Measurements from ENCODE around the gene PCDHGC4. TPM values are rescaled to one million over a fixed set of nuclear protein-coding genes. Genes with fewer than 3 reads are reported as not detected.

PCDHGC4 gene
- total RNA-seq, 1 donor: 0.10 TPM

DNA sequence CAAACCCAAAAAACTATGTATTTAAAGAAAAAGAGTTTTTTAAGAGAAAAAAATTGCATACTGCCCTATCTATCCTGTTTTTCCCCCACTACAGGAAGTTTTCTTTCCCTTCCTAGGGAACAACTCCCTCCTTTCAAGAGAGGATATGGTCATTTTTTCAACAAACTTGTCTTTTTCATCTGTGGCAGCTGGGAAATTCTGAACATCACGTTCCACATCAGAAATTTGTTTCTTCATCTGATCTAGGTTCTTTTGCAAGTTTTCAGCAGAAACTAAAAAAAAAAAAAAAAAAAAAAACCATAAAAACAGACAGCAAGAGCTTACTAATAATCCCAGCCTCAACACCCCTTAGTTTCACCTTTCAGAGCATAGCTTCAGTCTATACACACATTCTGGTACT lies 42.6 kb downstream of the PCDHGC4 start:
- H3K27me3 ChIP-seq (ENCODE audit: insufficient read depth, low read length): no peaks in the 10 kb centered on the region
- peaks cover 5% of the 10 kb centered on the region for H3K4me1 ChIP-seq (ENCODE audit: insufficient read depth, low read length)
- no peak overlapping the region for H3K4me3 ChIP-seq (ENCODE audit: low read length)
- H3K9me3 ChIP-seq (ENCODE audit: low read depth, low read length): no peaks in the 10 kb centered on the region

GRCh38 chr5:141528291-141528984 lies 43.6 kb downstream of the PCDHGC4 start:
- no peaks in the 10 kb centered on the region for H3K9me3 ChIP-seq (ENCODE audit: low read depth, low read length)
- no peak overlapping the region for H3K4me3 ChIP-seq (ENCODE audit: low read length)
- H3K27me3 ChIP-seq (ENCODE audit: insufficient read depth, low read length): no peaks in the 10 kb centered on the region
- H3K4me1 ChIP-seq (ENCODE audit: insufficient read depth, low read length): no peaks in the 10 kb centered on the region

DNA sequence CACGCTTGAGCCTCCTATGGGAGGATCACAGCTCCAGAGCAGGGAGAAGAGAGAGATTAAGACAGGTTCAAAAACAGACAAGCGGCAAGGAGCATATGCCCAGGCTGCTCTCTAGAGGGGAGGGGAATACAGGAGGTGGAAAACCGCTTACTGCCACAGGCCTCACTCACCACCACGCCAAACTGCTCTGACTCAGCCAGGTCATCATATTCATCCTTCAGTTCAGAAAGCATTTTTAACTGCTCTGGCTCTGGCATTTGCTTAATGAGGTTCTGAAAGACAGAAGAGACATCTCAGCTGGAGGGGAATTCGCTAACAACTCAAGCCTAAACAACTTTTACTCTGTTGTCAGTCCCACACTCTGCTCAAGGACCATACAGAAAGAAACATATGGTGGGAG lies 44.2 kb downstream of the PCDHGC4 start:
- Histone ChIP-seq H3K9me3 (ENCODE audit: low read depth, low read length) (no peaks in the 10 kb centered on the region), H3K4me3 (ENCODE audit: low read length) (no peak overlapping the region), H3K4me1 (ENCODE audit: insufficient read depth, low read length) (no peaks in the 10 kb centered on the region), H3K27me3 (ENCODE audit: insufficient read depth, low read length) (no peaks in the 10 kb centered on the region)

GRCh38 chr5:141529873-141530272 lies 45.0 kb downstream of the PCDHGC4 start:
- H3K4me1 ChIP-seq (ENCODE audit: insufficient read depth, low read length): no peaks in the 10 kb centered on the region
- no peak overlapping the region for H3K4me3 ChIP-seq (ENCODE audit: low read length)
- no peaks in the 10 kb centered on the region for H3K9me3 ChIP-seq (ENCODE audit: low read depth, low read length)
- no peaks in the 10 kb centered on the region for H3K27me3 ChIP-seq (ENCODE audit: insufficient read depth, low read length)

DNA sequence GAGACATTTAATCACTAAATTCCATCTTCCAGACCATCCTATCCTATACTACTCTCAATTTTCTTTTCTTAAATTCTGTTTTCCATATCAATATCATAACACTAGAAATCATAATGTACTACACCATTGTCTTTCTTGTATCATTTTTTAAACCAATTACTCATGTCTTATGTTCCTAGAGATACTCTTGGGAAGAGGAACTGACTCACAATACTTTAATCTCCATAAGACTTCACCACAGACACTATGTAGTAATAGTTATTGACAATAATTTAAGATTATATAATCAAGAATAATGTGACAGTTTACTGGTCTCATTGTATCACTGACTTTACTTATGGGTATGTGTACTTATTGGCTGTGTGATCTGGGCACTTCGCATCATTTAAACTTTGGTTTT lies 47.9 kb downstream of the PCDHGC4 start:
- no peaks in the 10 kb centered on the region for H3K4me1 ChIP-seq (ENCODE audit: insufficient read depth, low read length)
- no peak overlapping the region for H3K4me3 ChIP-seq (ENCODE audit: low read length)
- no peaks in the 10 kb centered on the region for H3K9me3 ChIP-seq (ENCODE audit: low read depth, low read length)
- no peaks in the 10 kb centered on the region for H3K27me3 ChIP-seq (ENCODE audit: insufficient read depth, low read length)

DNA sequence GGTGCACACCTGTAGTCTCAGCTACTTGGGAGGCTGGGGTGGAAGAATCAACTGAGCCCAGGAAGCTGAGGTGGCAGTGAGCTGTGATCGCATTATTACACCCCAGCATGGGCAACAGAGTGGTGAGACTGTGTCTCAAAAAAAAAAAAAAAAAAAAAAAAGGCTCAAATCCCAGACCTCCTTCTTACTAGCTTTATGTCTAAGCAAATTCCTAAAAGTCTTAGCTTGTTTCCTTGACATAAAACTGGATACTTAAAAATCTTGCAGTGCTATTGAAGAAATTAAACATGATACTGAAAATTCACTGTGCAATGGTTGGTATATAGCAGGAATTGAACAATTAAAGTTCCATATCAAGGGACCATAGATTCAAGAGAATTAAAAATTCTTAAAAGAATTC lies 49.1 kb downstream of the PCDHGC4 start:
- H3K4me1 ChIP-seq (ENCODE audit: insufficient read depth, low read length): no peaks in the 10 kb centered on the region
- H3K27me3 ChIP-seq (ENCODE audit: insufficient read depth, low read length): no peaks in the 10 kb centered on the region
- H3K9me3 ChIP-seq (ENCODE audit: low read depth, low read length): no peaks in the 10 kb centered on the region
- no peak overlapping the region for H3K4me3 ChIP-seq (ENCODE audit: low read length)

DNA sequence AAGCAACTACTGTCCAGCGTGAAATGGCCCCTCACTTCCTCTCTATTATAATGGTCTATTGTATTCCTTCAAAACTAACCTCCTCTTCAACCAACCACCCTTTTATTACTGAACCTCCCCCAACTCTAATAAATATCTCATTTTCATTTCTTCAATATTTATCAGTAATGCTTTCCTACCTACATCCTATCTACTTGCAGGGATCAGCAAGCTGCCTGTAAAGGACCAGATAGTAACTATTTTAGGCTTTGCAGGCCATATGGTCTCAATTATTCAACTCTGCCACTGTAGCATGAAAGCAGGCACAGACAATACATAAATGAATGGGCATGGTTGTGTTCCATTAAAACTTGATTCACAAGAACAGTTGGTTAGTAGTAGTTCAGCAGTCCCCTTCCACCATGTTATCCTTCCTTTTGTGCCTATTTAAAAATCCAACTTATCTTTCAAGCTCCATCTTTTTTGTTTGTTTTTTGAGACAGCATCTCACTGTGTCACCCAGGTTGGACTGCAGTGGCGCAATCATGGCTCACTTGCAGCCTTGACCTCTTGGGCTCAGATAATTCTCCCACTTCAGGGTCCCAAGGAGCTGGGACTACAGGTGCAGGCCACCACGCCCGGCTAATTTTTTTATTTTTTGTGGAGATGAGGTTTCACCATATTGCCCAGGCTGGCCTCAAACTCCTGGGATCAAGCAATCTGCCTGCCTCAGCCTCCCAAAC lies 49.8 kb downstream of the PCDHGC4 start:
- H3K4me3 ChIP-seq (ENCODE audit: low read length): no peak overlapping the region
- H3K9me3 ChIP-seq (ENCODE audit: low read depth, low read length): no peaks in the 10 kb centered on the region
- no peaks in the 10 kb centered on the region for H3K27me3 ChIP-seq (ENCODE audit: insufficient read depth, low read length)
- H3K4me1 ChIP-seq (ENCODE audit: insufficient read depth, low read length): no peaks in the 10 kb centered on the region

Other genes starting within 250 kb of the PCDHGC4 start
- gene PCDHB15, start 239.6 kb upstream of the PCDHGC4 start, total RNA-seq: not detected
- gene SLC25A2, start 181.0 kb upstream of the PCDHGC4 start, total RNA-seq: 0.73 TPM
- 76.5 TPM for gene TAF7, start 164.2 kb upstream of the PCDHGC4 start, total RNA-seq
- gene PCDHGA1, start 154.5 kb upstream of the PCDHGC4 start, total RNA-seq: not detected
- gene PCDHGA2, start 146.3 kb upstream of the PCDHGC4 start, total RNA-seq: not detected
- 0.10 TPM for gene PCDHGA3, start 141.2 kb upstream of the PCDHGC4 start, total RNA-seq
- gene PCDHGB1, start 134.9 kb upstream of the PCDHGC4 start, total RNA-seq: not detected
- 0.21 TPM for gene PCDHGA4, start 130.0 kb upstream of the PCDHGC4 start, total RNA-seq
- gene PCDHGB2, start 125.0 kb upstream of the PCDHGC4 start, total RNA-seq: 0.63 TPM
- 0.21 TPM for gene PCDHGA5, start 120.9 kb upstream of the PCDHGC4 start, total RNA-seq
- gene PCDHGB3, start 114.8 kb upstream of the PCDHGC4 start, total RNA-seq: 0.63 TPM
- 0.10 TPM for gene PCDHGA6, start 111.1 kb upstream of the PCDHGC4 start, total RNA-seq
- 0.42 TPM for gene PCDHGA7, start 102.3 kb upstream of the PCDHGC4 start, total RNA-seq
- 0.31 TPM for gene PCDHGB4, start 97.3 kb upstream of the PCDHGC4 start, total RNA-seq
- gene PCDHGA8, start 92.4 kb upstream of the PCDHGC4 start, total RNA-seq: 0.10 TPM
- gene PCDHGB5, start 87.1 kb upstream of the PCDHGC4 start, total RNA-seq: 0.84 TPM
- gene PCDHGA9, start 82.3 kb upstream of the PCDHGC4 start, total RNA-seq: 0.42 TPM
- 0.63 TPM for gene PCDHGB6, start 77.0 kb upstream of the PCDHGC4 start, total RNA-seq
- gene PCDHGA10, start 72.0 kb upstream of the PCDHGC4 start, total RNA-seq: 0.52 TPM
- 0.31 TPM for gene PCDHGB7, start 67.4 kb upstream of the PCDHGC4 start, total RNA-seq
- 0.21 TPM for gene PCDHGA11, start 64.0 kb upstream of the PCDHGC4 start, total RNA-seq
- gene PCDHGA12, start 54.5 kb upstream of the PCDHGC4 start, total RNA-seq: 0.10 TPM
- 0.42 TPM for gene PCDHGC3, start 9.1 kb upstream of the PCDHGC4 start, total RNA-seq
- not detected for gene PCDHGC5, start 4.1 kb downstream of the PCDHGC4 start, total RNA-seq
- gene DIAPH1, start 134.0 kb downstream of the PCDHGC4 start, total RNA-seq: 81.9 TPM
- gene HDAC3, start 151.8 kb downstream of the PCDHGC4 start, total RNA-seq: 30.5 TPM
- 6.6 TPM for gene RELL2, start 152.0 kb downstream of the PCDHGC4 start, total RNA-seq
- 41.1 TPM for gene FCHSD1, start 166.4 kb downstream of the PCDHGC4 start, total RNA-seq
- gene ARAP3, start 197.2 kb downstream of the PCDHGC4 start, total RNA-seq: 1.4 TPM

Measured in mononuclear cell (primary cell).